ENCODE data around the gene URGCP. TPM values are rescaled to one million over a fixed set of nuclear protein-coding genes. Genes with fewer than 3 reads are reported as not detected.

Gene URGCP
- polyA plus RNA-seq, 1 donor: 47.8 TPM

GRCh38 chr7:43876976-43877745 lies 29.2 kb downstream of the URGCP start:
- no peaks in the 10 kb centered on the region for H3K9me3 ChIP-seq (ENCODE audit: control insufficient read depth, low read depth, low read length)
- H3K4me1 ChIP-seq (ENCODE audit: control insufficient read depth, insufficient read depth, low read length): peaks cover 20% of the 10 kb centered on the region
- peaks cover 75% of the 10 kb centered on the region for H3K36me3 ChIP-seq (ENCODE audit: control insufficient read depth, insufficient read depth, low read length)
- no peak for DNase-seq
- no CpG with 5 or more reads among the region's 29 CpGs for WGBS (ENCODE audit: insufficient coverage, low lambda C conversion rate)
- no peak overlapping the region for H3K4me3 ChIP-seq (ENCODE audit: low read length)
- no peaks in the 10 kb centered on the region for H3K27me3 ChIP-seq (ENCODE audit: control insufficient read depth, insufficient read depth, low read length)
- no peak overlapping the region for H3K27ac ChIP-seq (ENCODE audit: low read length)

- Histone ChIP-seq H3K9me3 (ENCODE audit: control insufficient read depth, low read depth, low read length) (no peaks in the 10 kb centered on the region), H3K4me1 (ENCODE audit: control insufficient read depth, insufficient read depth, low read length) (peaks cover 25% of the 10 kb centered on the region), H3K27me3 (ENCODE audit: control insufficient read depth, insufficient read depth, low read length) (no peaks in the 10 kb centered on the region), H3K27ac (ENCODE audit: low read length) (no peak overlapping the region), H3K36me3 (ENCODE audit: control insufficient read depth, insufficient read depth, low read length) (peaks cover 67% of the 10 kb centered on the region), H3K4me3 (ENCODE audit: low read length) (no peak overlapping the region)
- no CpG with 5 or more reads among the region's 7 CpGs for WGBS (ENCODE audit: insufficient coverage, low lambda C conversion rate)
- no peak for DNase-seq
Observed at GRCh38 chr7:43876241-43876640, 30.2 kb downstream of the URGCP start.

DNA sequence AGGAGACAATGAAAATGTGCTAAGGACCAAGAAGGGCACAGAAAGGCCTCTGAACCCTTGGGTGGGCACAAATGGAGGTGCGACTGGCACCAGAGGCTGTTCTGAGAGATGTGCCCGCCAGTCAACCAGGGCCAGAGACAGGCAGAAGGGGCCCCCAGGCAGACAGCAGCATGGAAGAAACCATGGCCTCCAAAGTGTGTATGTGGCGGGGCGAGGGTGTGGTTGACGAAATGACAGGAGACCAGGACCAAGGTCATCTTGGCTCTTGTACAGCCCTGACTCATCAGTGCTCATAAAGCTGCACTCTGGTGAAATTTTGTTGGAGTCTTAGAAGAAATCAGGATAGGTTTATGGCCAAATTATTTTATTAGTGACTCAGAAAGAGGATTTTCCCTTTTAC lies 33.1 kb downstream of the URGCP start:
- Histone ChIP-seq H3K4me3 (ENCODE audit: low read length) (no peak overlapping the region), H3K27ac (ENCODE audit: low read length) (peak overlapping the region; percentile 92), H3K4me1 (ENCODE audit: control insufficient read depth, insufficient read depth, low read length) (peaks cover 28% of the 10 kb centered on the region), H3K36me3 (ENCODE audit: control insufficient read depth, insufficient read depth, low read length) (peaks cover 39% of the 10 kb centered on the region), H3K9me3 (ENCODE audit: control insufficient read depth, low read depth, low read length) (no peaks in the 10 kb centered on the region), H3K27me3 (ENCODE audit: control insufficient read depth, insufficient read depth, low read length) (no peaks in the 10 kb centered on the region)
- peak; percentile 76 to 86 for DNase-seq
- no CpG with 5 or more reads among the region's 5 CpGs for WGBS (ENCODE audit: insufficient coverage, low lambda C conversion rate)

GRCh38 chr7:43872406-43873110 lies 33.8 kb downstream of the URGCP start:
- Histone ChIP-seq H3K27ac (ENCODE audit: low read length) (peak overlapping the region; percentile 92), H3K27me3 (ENCODE audit: control insufficient read depth, insufficient read depth, low read length) (no peaks in the 10 kb centered on the region), H3K4me3 (ENCODE audit: low read length) (no peak overlapping the region), H3K36me3 (ENCODE audit: control insufficient read depth, insufficient read depth, low read length) (peaks cover 32% of the 10 kb centered on the region), H3K4me1 (ENCODE audit: control insufficient read depth, insufficient read depth, low read length) (peaks cover 28% of the 10 kb centered on the region), H3K9me3 (ENCODE audit: control insufficient read depth, low read depth, low read length) (no peaks in the 10 kb centered on the region)
- DNase-seq: peak; percentile 57 to 67
- 0% methylated on average over 1 of the region's 7 CpGs for WGBS (ENCODE audit: insufficient coverage, low lambda C conversion rate)

GRCh38 chr7:43871064-43871463 lies 35.3 kb downstream of the URGCP start:
- Histone ChIP-seq H3K27me3 (ENCODE audit: control insufficient read depth, insufficient read depth, low read length) (no peaks in the 10 kb centered on the region), H3K4me1 (ENCODE audit: control insufficient read depth, insufficient read depth, low read length) (peaks cover 28% of the 10 kb centered on the region), H3K36me3 (ENCODE audit: control insufficient read depth, insufficient read depth, low read length) (peaks cover 28% of the 10 kb centered on the region), H3K27ac (ENCODE audit: low read length) (no peak overlapping the region), H3K9me3 (ENCODE audit: control insufficient read depth, low read depth, low read length) (no peaks in the 10 kb centered on the region), H3K4me3 (ENCODE audit: low read length) (no peak overlapping the region)
- 100% methylated on average over 1 of the region's 3 CpGs for WGBS (ENCODE audit: insufficient coverage, low lambda C conversion rate)
- DNase-seq: no peak

DNA sequence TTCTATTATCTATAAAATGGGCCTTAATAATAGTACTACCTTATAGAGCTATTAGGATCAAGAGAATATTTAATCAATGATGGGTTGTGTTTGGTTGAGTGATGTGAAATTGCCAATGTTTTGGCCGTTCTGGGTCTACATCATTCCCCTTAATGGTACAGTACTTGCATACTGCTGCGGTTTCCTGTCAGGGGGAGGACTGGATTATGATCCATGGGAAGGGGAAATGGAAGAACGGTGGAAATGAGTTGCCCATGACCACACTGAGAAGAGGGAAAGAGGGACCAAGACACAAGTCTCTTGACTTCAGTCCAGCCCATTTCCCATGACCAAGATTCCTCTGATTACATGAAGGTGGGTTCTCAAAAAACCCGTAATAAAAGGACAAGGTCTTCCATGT lies 36.1 kb downstream of the URGCP start:
- H3K4me1 ChIP-seq (ENCODE audit: control insufficient read depth, insufficient read depth, low read length): peaks cover 28% of the 10 kb centered on the region
- H3K27me3 ChIP-seq (ENCODE audit: control insufficient read depth, insufficient read depth, low read length): no peaks in the 10 kb centered on the region
- no peak overlapping the region for H3K4me3 ChIP-seq (ENCODE audit: low read length)
- H3K27ac ChIP-seq (ENCODE audit: low read length): no peak overlapping the region
- DNase-seq: no peak
- WGBS (ENCODE audit: insufficient coverage, low lambda C conversion rate): no CpG with 5 or more reads among the region's 4 CpGs
- no peaks in the 10 kb centered on the region for H3K9me3 ChIP-seq (ENCODE audit: control insufficient read depth, low read depth, low read length)
- peaks cover 25% of the 10 kb centered on the region for H3K36me3 ChIP-seq (ENCODE audit: control insufficient read depth, insufficient read depth, low read length)

DNA sequence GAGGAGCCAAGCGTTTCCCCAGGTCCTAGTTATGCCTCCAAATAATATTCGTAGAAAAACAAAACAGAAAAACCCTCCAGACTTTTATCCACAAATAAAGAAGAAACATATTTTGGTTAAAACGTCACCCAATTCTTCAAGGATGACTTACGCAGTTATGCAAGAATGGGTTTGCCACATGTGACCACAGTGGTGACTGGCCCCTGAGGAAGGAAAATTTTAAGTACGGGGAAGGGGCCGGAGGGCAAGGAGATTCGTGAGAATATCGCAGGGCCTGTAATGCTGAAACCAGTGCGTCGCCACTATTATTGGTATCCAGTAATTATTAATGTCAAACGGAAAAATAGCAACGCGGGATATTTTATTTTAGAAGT lies 36.5 kb downstream of the URGCP start:
- Histone ChIP-seq H3K36me3 (ENCODE audit: control insufficient read depth, insufficient read depth, low read length) (peaks cover 23% of the 10 kb centered on the region), H3K9me3 (ENCODE audit: control insufficient read depth, low read depth, low read length) (no peaks in the 10 kb centered on the region), H3K4me3 (ENCODE audit: low read length) (peak overlapping the region; percentile 72), H3K27ac (ENCODE audit: low read length) (peak overlapping the region; percentile 47), H3K4me1 (ENCODE audit: control insufficient read depth, insufficient read depth, low read length) (peaks cover 28% of the 10 kb centered on the region), H3K27me3 (ENCODE audit: control insufficient read depth, insufficient read depth, low read length) (no peaks in the 10 kb centered on the region)
- 76% methylated on average over 4 of the region's 13 CpGs for WGBS (ENCODE audit: insufficient coverage, low lambda C conversion rate)
- no peak for DNase-seq

DNA sequence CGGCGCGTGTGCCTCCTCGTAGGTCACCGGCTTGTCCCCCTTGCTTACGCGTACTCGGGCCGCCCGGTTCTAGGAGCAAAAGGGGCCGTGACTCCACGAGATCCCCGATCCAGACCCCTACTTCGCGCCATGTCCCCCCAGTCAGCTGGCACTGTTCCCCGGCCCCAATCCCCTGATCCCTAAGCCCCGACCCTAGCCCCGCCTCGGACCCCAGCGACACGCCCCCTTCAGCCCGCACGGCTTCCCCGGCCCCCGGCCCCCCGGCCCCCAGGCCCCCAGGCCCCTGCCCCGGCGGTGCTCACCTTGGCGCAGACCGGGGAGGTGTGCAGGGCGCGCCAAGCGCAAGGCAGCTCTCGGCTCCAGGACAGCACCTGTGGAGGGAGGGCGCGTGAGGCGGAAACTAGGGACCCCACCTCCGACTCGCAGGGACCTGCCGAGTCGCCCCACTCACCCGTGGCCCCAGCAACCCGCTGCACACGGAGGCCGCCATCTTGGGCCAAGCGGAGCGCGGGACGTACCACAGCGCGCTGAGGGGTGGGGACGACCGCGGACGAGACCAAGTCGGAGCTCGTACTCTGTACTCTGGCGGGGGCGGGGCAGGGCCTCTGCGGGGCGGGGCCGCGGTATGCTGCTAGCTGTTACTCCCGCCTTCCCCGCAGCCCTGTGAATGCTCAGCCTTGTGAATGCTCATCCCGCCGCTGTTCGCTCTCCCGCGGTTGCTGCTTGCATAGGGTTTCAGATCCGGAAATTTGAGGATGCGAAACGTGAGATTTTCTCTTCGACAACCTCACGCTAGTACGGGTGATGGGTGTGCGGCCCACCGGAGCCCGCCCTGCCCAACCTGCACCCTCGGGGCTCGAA lies 37.2 kb downstream of the URGCP start, which contains the start of gene MRPS24:
Gene MRPS24, minus strand, starts transcription at position 512 of the 861 bp plus-strand sequence. Its CDS starts 22 bp downstream, at position 490.
- Histone ChIP-seq H3K4me3 (ENCODE audit: low read length) (peak within 1 kb of the TSS; percentile 72), H3K36me3 (ENCODE audit: control insufficient read depth, insufficient read depth, low read length) (peaks cover 20% of the 10 kb centered on the region), H3K27ac (ENCODE audit: low read length) (peak within 1 kb of the TSS; percentile 47), H3K9me3 (ENCODE audit: control insufficient read depth, low read depth, low read length) (no peaks in the 10 kb centered on the region), H3K4me1 (ENCODE audit: control insufficient read depth, insufficient read depth, low read length) (peaks cover 28% of the 10 kb centered on the region), H3K27me3 (ENCODE audit: control insufficient read depth, insufficient read depth, low read length) (no peaks in the 10 kb centered on the region)
- peak; percentile 91 to 95 for DNase-seq
- no CpG with 5 or more reads among the region's 81 CpGs for WGBS (ENCODE audit: insufficient coverage, low lambda C conversion rate)

DNA sequence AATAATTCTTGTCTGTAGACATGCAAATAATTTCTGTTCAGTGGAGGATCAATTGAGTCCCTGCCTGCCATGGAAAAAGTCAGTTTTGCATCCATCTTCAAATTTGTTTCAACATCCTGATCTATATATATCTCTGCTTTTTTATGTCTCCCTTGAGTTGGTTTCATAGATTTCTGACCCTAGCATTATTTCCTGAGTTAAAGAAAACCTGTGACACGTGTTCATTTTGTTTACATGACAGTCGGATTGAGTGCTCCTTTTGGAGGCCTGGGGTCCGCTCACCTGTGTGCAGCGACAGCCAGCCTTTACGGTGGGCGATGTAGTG lies 37.8 kb downstream of the URGCP start:
- H3K27ac ChIP-seq (ENCODE audit: low read length): peak overlapping the region; percentile 43
- no CpG with 5 or more reads among the region's 6 CpGs for WGBS (ENCODE audit: insufficient coverage, low lambda C conversion rate)
- H3K27me3 ChIP-seq (ENCODE audit: control insufficient read depth, insufficient read depth, low read length): no peaks in the 10 kb centered on the region
- peaks cover 18% of the 10 kb centered on the region for H3K36me3 ChIP-seq (ENCODE audit: control insufficient read depth, insufficient read depth, low read length)
- H3K4me1 ChIP-seq (ENCODE audit: control insufficient read depth, insufficient read depth, low read length): peaks cover 23% of the 10 kb centered on the region
- H3K4me3 ChIP-seq (ENCODE audit: low read length): peak overlapping the region; percentile 72
- H3K9me3 ChIP-seq (ENCODE audit: control insufficient read depth, low read depth, low read length): no peaks in the 10 kb centered on the region
- DNase-seq: peak in 1 of 2 donors; percentile 43

DNA sequence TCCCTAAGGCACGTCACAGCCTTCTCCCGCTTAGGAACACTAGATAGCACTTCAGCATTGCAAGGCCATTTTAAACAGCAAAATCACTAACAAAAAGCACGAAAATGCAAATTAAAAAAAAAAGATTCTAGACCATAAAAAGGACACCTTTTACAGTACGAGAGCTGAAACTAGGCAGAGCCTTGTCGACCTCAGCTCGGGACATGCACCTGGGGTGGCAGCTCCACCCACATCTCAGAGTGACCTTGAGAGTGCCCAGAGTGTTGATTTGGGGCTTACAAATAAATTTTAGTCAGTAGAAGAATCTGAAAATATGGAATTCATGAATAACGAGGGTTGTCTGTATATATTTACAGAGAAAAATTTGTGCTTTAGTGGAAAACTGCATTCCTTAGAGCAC lies 38.2 kb downstream of the URGCP start:
- Histone ChIP-seq H3K36me3 (ENCODE audit: control insufficient read depth, insufficient read depth, low read length) (peaks cover 18% of the 10 kb centered on the region), H3K27me3 (ENCODE audit: control insufficient read depth, insufficient read depth, low read length) (no peaks in the 10 kb centered on the region), H3K4me1 (ENCODE audit: control insufficient read depth, insufficient read depth, low read length) (peaks cover 19% of the 10 kb centered on the region), H3K27ac (ENCODE audit: low read length) (peak overlapping the region; percentile 43), H3K9me3 (ENCODE audit: control insufficient read depth, low read depth, low read length) (no peaks in the 10 kb centered on the region), H3K4me3 (ENCODE audit: low read length) (peak overlapping the region; percentile 72)
- DNase-seq: no peak
- WGBS (ENCODE audit: insufficient coverage, low lambda C conversion rate): 62% methylated on average over 3 of the region's 7 CpGs

All from large intestine (tissue), 3 donors.